ENCODE results near the gene FCN2.

The FCN2 gene

GRCh38 chr9:134917431-134918373, 37.1 kb downstream of the FCN2 start, which contains the start of gene FCN1:
TSS of gene FCN1 (minus strand) at chr9:134917912. CDS start at chr9:134917871, 41 bp downstream.
- H3F3A ChIP-seq (ENCODE audit: insufficient read depth, low read length) = no peaks in the 10 kb centered on the region
- no peaks in the 10 kb centered on the region for H4K20me1 ChIP-seq (ENCODE audit: insufficient read depth, low read length)
- no peak within 1 kb of the TSS for H3K9ac ChIP-seq (ENCODE audit: low read length)
- no peak for DNase-seq
- H3K27me3 ChIP-seq (replicated peaks; ENCODE audit: insufficient read depth, low read length) = peaks cover 93% of the 10 kb centered on the region
- no peaks in the 10 kb centered on the region for H3K79me2 ChIP-seq (ENCODE audit: low read length)
- no peak for TF ChIP-seq EZH2 (optimal IDR thresholded peaks at IDR 0.05; ENCODE audit: low read depth, low read length)
- TF ChIP-seq, protein P1, sequence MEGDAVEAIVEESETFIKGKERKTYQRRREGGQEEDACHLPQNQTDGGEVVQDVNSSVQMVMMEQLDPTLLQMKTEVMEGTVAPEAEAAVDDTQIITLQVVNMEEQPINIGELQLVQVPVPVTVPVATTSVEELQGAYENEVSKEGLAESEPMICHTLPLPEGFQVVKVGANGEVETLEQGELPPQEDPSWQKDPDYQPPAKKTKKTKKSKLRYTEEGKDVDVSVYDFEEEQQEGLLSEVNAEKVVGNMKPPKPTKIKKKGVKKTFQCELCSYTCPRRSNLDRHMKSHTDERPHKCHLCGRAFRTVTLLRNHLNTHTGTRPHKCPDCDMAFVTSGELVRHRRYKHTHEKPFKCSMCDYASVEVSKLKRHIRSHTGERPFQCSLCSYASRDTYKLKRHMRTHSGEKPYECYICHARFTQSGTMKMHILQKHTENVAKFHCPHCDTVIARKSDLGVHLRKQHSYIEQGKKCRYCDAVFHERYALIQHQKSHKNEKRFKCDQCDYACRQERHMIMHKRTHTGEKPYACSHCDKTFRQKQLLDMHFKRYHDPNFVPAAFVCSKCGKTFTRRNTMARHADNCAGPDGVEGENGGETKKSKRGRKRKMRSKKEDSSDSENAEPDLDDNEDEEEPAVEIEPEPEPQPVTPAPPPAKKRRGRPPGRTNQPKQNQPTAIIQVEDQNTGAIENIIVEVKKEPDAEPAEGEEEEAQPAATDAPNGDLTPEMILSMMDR (IDR thresholded peaks at IDR 0.05; ENCODE audit: low read length) = no peak
- TF ChIP-seq EZH2phosphoT487 (IDR thresholded peaks at IDR 0.05; ENCODE audit: low read length) = no peak
- no peak within 1 kb of the TSS for H2AFZ ChIP-seq (ENCODE audit: low read length)
- no peaks in the 10 kb centered on the region for H3K9me2 ChIP-seq (replicated peaks; ENCODE audit: insufficient read depth, low read length)
- no peak within 1 kb of the TSS for H3K27ac ChIP-seq (ENCODE audit: low read length)
- no peaks in the 10 kb centered on the region for H3K36me3 ChIP-seq (replicated peaks; ENCODE audit: insufficient read depth, low read length)
- H3K4me2 ChIP-seq (ENCODE audit: low read depth, low read length) = no peak within 1 kb of the TSS
- no peaks in the 10 kb centered on the region for H3K9me3 ChIP-seq (replicated peaks; ENCODE audit: insufficient read depth, low read length)
- no peak within 1 kb of the TSS for H3K4me3 ChIP-seq (ENCODE audit: low read length)
- H3K4me1 ChIP-seq (ENCODE audit: low read length) = no peaks in the 10 kb centered on the region

DNA sequence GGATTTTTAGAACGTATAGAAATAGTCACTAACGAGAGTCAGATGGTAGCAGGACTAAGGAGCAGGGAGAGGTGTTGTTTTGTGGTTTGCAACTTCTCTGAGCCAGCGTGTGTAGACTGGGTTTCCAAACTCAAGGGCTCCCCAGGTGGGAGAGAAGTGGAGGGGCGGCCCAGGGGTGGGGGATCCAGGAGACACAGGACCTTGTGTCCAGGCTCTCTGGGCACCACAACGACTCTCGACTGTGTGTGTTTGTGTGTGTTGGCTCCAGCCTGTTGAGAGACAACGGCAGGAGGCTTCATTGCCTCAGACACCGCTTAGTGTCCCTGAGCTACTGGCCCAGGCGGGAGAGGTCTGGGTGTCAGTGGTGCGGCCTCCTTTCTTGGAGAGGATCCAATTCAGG, 38.0 kb downstream of the FCN2 start:
- Histone ChIP-seq H3K27ac (ENCODE audit: low read length) (no peak overlapping the region), H3K27me3 (replicated peaks; ENCODE audit: insufficient read depth, low read length) (peaks cover 90% of the 10 kb centered on the region)
- DNase-seq = no peak

GRCh38 chr9:134919303-134919702, 38.7 kb downstream of the FCN2 start:
- Histone ChIP-seq H3K9me3 (replicated peaks; ENCODE audit: insufficient read depth, low read length) (no peaks in the 10 kb centered on the region), H3F3A (ENCODE audit: insufficient read depth, low read length) (no peaks in the 10 kb centered on the region), H3K4me1 (ENCODE audit: low read length) (no peaks in the 10 kb centered on the region), H3K9ac (ENCODE audit: low read length) (no peak overlapping the region), H3K4me2 (ENCODE audit: low read depth, low read length) (no peak overlapping the region), H3K4me3 (ENCODE audit: low read length) (no peak overlapping the region), H3K9me2 (replicated peaks; ENCODE audit: insufficient read depth, low read length) (no peaks in the 10 kb centered on the region), H4K20me1 (ENCODE audit: insufficient read depth, low read length) (no peaks in the 10 kb centered on the region), H3K79me2 (ENCODE audit: low read length) (no peaks in the 10 kb centered on the region), H3K36me3 (replicated peaks; ENCODE audit: insufficient read depth, low read length) (no peaks in the 10 kb centered on the region), H3K27me3 (replicated peaks; ENCODE audit: insufficient read depth, low read length) (peaks cover 88% of the 10 kb centered on the region), H3K27ac (ENCODE audit: low read length) (no peak overlapping the region), H2AFZ (ENCODE audit: low read length) (no peak overlapping the region)
- DNase-seq = no peak
- TF ChIP-seq EZH2phosphoT487 (IDR thresholded peaks at IDR 0.05; ENCODE audit: low read length) = no peak
- TF ChIP-seq, protein P1 (IDR thresholded peaks at IDR 0.05; ENCODE audit: low read length) = no peak
- no peak for TF ChIP-seq EZH2 (optimal IDR thresholded peaks at IDR 0.05; ENCODE audit: low read depth, low read length)

More for the DNA sequence above, 38.0 kb downstream of the FCN2 start:
- Histone ChIP-seq H3K4me1 (ENCODE audit: low read length) (no peaks in the 10 kb centered on the region), H3K9me2 (replicated peaks; ENCODE audit: insufficient read depth, low read length) (no peaks in the 10 kb centered on the region), H3K9me3 (replicated peaks; ENCODE audit: insufficient read depth, low read length) (no peaks in the 10 kb centered on the region), H3K79me2 (ENCODE audit: low read length) (no peaks in the 10 kb centered on the region), H3K4me2 (ENCODE audit: low read depth, low read length) (no peak overlapping the region), H3F3A (ENCODE audit: insufficient read depth, low read length) (no peaks in the 10 kb centered on the region), H2AFZ (ENCODE audit: low read length) (no peak overlapping the region), H4K20me1 (ENCODE audit: insufficient read depth, low read length) (no peaks in the 10 kb centered on the region), H3K9ac (ENCODE audit: low read length) (no peak overlapping the region), H3K4me3 (ENCODE audit: low read length) (no peak overlapping the region), H3K36me3 (replicated peaks; ENCODE audit: insufficient read depth, low read length) (no peaks in the 10 kb centered on the region)
- TF ChIP-seq, protein P1 (IDR thresholded peaks at IDR 0.05; ENCODE audit: low read length) = no peak
- TF ChIP-seq EZH2 (optimal IDR thresholded peaks at IDR 0.05; ENCODE audit: low read depth, low read length) (no peak), EZH2phosphoT487 (IDR thresholded peaks at IDR 0.05; ENCODE audit: low read length) (no peak)

Data from MM.1S (cell line).